HPDE6-E6E7 (cell line): ENCODE measurements around the gene SHROOM1.
"Not testable (repeated sequence)": the region's sequence is repeated elsewhere in the genome, so short reads cannot be mapped to it uniquely, and the experiment has no call there.

Source experiments
- DNase-seq: peaks from one replicate; pipeline ENCODE4 v3.0.0; 2011; ENCODE audit warnings: missing footprints; ENCODE audit errors: extremely low spot score

The SHROOM1 gene

DNA sequence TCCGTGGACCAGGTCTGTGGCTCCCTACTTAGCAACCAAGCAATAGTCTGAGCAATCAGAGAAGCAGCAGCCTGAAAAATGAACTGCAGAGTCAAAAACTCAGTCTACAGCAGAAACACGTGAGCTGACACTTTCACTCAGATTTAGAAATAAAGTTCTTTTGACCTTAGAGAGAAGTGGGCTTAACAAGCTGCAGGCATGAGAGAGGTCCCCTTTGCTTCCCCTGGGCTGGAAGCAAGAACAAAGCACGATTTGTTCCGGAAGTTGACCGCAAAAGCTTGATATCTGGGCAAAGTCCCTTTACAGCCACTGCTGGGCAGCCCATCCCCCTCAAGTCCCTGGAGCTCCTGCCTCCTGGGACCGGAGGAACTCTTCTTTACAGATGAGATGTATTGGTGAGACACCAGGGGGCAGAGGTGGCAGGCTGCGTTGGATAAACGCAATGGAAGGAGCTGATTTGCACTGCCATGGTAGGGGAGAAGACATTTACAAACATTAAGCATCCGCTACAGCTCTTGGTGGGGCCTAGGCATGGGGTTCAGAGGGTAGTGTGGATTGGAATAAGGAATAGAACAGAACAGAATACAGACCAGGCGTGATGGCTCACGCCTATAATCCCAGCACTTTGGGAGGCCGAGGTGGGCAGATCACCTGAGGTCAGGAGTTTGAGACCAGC, 23.1 kb downstream of the SHROOM1 start:
- DNase-seq: no peak

GRCh38 chr5:132806804-132807162, 23.7 kb downstream of the SHROOM1 start:
- DNase-seq: not testable (repeated sequence)

DNA sequence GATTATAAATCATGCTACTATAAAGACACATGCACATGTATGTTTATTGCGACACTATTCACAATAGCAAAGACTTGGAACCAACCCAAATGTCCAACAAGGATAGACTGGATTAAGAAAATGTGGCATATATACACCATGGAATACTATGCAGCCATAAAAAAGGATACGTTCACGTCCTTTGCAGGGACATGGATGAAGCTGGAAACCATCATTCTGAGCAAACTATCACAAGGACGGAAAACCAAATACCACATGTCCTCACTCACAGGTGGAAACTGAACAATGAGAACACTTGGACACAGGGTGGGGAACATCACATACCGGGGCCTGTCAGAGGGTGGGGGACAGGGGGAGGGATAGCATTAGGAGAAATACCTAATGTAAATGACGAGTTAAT, 24.6 kb downstream of the SHROOM1 start:
- not testable (repeated sequence) for DNase-seq

- DNase-seq: not testable (repeated sequence)
Observed at GRCh38 chr5:132804219-132804618, 26.2 kb downstream of the SHROOM1 start.

DNA sequence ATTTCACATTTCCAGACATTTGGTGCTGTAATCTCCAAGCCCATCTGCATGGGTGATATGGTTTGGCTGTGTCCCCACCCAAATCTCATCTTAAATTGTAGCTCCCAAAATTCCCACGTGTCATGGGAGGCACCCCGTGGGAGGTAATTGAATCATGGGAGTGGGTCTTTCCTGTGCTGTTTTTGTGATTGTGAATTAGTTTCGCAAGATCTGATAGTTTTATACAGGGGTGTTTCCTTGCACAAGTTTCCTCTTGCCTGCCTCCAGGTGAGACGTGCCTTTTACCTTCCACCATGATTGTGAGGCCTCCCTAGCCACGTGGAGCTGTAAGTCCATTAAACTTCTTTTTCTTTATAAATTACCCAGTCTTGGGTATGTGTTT, 27.8 kb downstream of the SHROOM1 start:
- not testable (repeated sequence) for DNase-seq

GRCh38 chr5:132802044-132802684, 28.3 kb downstream of the SHROOM1 start:
- no peak for DNase-seq

- no peak for DNase-seq
Observed at GRCh38 chr5:132800545-132800944, 29.9 kb downstream of the SHROOM1 start.

GRCh38 chr5:132799392-132799791, 31.1 kb downstream of the SHROOM1 start:
- DNase-seq: no peak

- no peak for DNase-seq
Observed at GRCh38 chr5:132797651-132798050, 32.8 kb downstream of the SHROOM1 start.

DNA sequence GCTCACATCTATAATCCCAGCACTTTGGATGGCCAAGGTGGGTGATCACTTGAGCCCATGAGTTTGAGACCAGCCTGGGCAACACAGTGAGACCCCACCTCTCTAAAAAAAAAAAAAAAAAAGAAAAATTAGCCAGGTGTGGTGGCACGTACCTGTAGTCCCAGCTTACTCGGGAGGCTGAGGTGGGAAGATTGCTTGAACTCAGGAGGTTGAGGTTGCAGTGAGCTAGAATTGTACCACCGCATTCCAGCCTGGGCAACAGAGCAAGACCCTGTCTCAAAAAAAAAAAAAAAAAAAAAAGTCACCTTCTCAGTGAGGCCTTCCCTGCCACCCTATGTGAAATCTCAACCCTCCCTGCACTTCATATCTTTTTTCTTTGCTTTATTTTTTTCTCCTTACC, 39.4 kb downstream of the SHROOM1 start:
- no peak for DNase-seq

GRCh38 chr5:132790201-132790865, 40.1 kb downstream of the SHROOM1 start:
- no peak for DNase-seq

- DNase-seq: no peak
Observed at GRCh38 chr5:132788990-132789886, 41.2 kb downstream of the SHROOM1 start.

DNA sequence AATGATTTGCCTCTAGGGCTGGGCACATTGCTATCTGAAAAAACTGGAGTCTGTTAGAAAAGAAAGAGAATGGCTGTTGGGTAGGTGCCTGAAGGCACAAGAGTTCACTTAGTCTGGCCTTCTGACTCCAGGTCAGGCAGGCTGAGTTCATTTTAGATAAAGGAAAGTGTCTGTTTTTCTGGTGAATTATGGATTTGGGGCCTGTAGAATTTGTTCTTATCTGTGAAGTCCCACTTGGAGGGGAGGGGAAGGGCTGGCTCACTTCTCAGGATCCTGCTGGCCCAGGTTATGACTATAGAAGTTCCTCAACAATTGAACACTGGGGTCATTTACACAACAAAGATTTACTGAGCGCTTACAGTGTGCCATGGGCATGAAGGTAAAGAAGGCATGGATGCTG, 41.9 kb downstream of the SHROOM1 start:
- no peak for DNase-seq

DNA sequence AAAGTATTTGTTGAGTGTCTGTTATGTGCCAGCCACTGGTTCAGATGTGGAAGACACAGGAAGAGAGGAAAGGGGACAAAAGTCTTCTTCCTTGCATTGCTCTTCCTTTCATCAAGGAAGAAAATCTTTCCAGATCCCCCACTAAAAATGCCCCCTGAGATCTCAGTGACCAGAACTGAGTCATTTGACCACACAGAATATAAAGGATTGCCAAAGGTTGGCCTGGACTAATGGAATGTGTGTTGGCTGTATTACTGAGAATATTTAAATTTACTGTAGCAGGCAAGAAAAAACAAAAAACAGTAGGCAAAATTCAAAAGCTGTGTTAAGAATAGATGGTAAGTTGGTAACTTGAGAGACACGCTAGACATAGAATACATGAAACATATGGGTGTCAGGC, 43.4 kb downstream of the SHROOM1 start:
- no peak for DNase-seq

DNA sequence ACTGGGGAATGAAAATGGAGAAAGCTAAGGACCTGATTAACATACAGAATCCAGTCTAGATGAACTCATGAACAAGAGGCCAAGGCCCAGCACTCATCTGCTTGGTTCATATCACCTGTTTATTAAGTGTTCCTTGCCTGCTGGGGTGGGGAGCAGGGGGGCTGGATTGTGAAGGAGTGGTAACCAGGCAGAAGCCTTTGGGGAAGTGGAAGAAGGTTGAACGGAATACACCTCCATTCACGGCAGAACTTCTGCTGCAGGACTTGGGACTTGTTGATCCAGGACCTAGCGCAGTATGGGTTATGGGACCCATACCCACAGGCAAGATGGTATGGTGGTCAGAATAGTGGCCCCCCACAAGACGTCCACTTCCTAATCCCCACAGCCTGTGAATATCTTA, 44.6 kb downstream of the SHROOM1 start:
- no peak for DNase-seq

DNA sequence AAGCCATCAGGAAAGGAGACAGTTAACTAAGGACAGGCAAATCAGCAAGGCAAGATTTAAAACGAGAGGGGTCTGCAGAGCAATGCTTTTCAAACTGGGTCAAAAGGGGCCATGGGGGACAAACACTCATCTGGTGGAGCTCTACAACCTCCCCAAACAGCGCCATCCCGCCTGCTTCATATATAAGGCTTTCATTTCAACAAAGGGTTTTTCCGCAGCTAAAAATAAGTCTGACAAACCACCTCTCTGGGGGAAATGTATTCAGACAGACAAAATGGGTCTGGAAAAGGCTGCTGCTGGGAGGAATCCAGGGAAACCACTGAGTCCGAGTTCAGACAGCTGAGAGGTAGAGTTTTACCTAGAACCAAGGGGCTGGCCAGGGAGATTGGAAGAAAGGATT, 45.1 kb downstream of the SHROOM1 start:
- DNase-seq: no peak

GRCh38 chr5:132782101-132782500, 48.3 kb downstream of the SHROOM1 start:
- DNase-seq: no peak

DNA sequence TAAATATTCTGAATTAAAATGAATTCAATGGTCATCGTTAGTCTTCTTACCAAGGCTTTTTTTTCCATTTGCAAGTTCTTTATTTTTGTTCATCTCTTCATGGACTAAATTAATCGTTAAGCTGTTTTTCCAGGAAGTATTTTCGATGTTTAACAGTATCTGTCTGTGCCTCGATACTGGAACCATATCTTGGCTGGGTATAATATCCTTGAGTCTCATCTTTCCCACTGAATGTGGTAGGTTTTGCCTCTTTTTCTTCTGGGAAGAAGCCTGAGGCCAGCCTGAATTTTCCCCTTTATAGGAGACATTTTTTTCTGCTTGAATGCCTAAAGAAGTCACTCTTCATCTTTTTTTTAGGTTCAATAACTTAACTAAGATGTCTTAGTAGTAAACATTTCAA, 49.4 kb downstream of the SHROOM1 start:
- no peak for DNase-seq

DNA sequence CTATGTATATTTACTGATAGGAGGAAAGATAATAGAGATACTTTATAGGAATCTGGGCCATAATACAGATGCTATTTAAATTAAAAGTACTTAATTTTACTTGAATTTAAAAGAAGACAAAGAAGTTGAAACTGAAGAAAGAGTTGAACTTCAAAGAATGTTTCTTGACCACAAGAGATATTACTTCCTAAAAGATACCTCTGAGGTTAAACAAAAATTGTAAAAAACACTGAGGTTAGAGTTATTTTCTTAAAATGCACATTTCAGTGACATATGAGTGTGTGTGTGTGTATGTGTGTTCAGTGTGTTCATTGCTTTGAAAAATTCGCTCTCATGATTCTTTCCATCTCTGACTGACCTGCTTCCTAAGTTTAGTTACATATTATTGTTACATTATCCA, 49.9 kb downstream of the SHROOM1 start:
- DNase-seq: no peak

DNA sequence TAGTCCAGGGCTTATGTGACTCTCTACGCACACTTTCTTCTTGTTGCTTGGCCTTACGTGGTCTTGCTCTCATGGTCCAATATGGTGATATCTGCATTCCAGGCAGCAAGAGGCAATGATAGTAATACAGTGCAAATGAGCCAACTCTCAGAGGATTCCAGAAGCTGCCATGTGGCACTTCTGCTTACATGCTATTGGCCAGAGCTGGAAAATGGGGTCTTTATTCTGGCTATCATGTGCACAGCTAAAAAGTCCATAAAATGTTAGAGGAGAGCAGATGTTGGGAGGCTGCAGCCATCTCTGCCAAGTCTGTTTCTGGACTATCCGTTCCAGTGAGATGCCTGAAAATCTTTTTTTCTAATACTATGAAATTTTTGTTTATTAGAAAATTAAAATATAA, 50.5 kb downstream of the SHROOM1 start:
- DNase-seq: no peak

- no peak for DNase-seq
Observed at GRCh38 chr5:132778856-132779255, 51.6 kb downstream of the SHROOM1 start.

DNA sequence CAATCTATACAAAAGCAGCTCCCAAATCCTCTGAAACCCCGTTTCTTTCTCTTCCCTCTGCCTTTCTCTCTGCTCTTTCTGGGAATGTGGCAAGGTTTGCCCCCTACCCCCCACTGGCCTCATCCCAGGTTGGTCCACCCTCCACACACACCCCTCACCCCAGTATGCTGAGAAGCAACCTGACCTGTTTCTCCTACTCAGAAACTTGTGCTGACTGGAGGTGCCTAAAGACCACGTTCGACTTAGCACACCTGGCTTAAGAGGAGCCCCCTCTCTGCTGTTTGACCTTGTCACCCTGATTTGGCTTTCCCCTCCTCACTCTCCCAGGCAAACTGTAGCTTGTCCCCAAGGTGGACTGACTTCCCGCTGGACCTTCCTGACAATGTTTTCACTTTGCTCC, 52.3 kb downstream of the SHROOM1 start:
- no peak for DNase-seq
